Endothelial cell (in vitro differentiated cells): ENCODE data around the gene MAD1L1. TPM values are rescaled to one million over a fixed set of nuclear protein-coding genes. Genes with fewer than 3 reads are reported as not detected.

ENCODE experiments used
- DNase-seq: peaks from one replicate; pipeline ENCODE4 v3.0.0; 2021; ENCODE audit warnings: low spot score
- H3K27ac Mint-ChIP-seq: one replicate; pipeline ENCODE4 v1.8.0; 2021; ENCODE audit warnings: mixed read lengths, inconsistent platforms; ENCODE audit not compliant: unreplicated experiment
- H3K27me3 Mint-ChIP-seq: one replicate; pipeline ENCODE4 v1.8.0; 2021; ENCODE audit warnings: mild to moderate bottlenecking, moderate library complexity, mixed read lengths, inconsistent platforms; ENCODE audit not compliant: unreplicated experiment
- H3K36me3 Mint-ChIP-seq: one replicate; pipeline ENCODE4 v1.8.0; 2021; ENCODE audit warnings: mild to moderate bottlenecking, low read depth, mixed read lengths, inconsistent platforms; ENCODE audit not compliant: unreplicated experiment
- H3K4me1 Mint-ChIP-seq: one replicate; pipeline ENCODE4 v1.8.0; 2021; ENCODE audit warnings: mild to moderate bottlenecking, mixed read lengths, inconsistent platforms; ENCODE audit not compliant: unreplicated experiment
- H3K4me3 Mint-ChIP-seq: one replicate; pipeline ENCODE4 v1.8.0; 2021; ENCODE audit warnings: mild to moderate bottlenecking, mixed read lengths, inconsistent platforms; ENCODE audit not compliant: unreplicated experiment
- H3K9me3 Mint-ChIP-seq: one replicate; pipeline ENCODE4 v1.8.0; 2021; ENCODE audit warnings: mixed read lengths, inconsistent platforms; ENCODE audit not compliant: unreplicated experiment
- total RNA-seq: library from RNA; stranded (reverse); fragmentation: NEBNext Ultra II Directional; extraction: Animal tissue kit (Norgen Biotek cat#: 25700); gene quantifications from one replicate; pipeline ENCODE4 v1.2.1, GENCODE V29; 2021; ENCODE audit not compliant: unreplicated experiment
- TF ChIP-seq, protein P1 (sequence below): fragments of 200-600 bp; sonication (generic); IDR thresholded peaks from one replicate; pipeline ENCODE4 v1.5.0; 2021; ENCODE audit warnings: antibody characterized with exemption; ENCODE audit not compliant: unreplicated experiment

Gene MAD1L1
- total RNA-seq, 1 donor from 2014 or later: 43.3 TPM

DNA sequence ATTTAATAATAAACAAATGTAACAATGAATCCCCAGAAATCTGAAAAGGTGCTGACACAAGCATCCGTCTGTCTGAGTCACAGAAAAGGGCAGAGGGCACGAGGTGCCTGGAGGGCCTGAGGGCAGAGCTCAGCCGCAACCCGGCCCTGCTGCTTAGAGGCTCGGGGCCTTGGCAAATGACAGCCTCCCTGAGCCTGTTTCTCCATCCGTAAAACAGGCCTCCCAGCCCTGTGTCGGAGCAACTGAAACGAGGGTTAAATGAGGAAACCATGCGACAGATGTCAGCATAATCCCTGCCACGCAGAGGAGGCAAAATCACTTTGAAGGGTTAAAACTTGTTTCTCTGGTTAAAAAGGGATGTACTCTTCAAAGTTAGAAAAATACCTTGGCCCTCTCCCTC is 34.2 kb upstream of the MAD1L1 start:
- Mint-ChIP-seq H3K4me1 (peaks cover 2% of the 10 kb centered on the region), H3K27me3 (peaks cover 6% of the 10 kb centered on the region), H3K27ac (no peak overlapping the region), H3K9me3 (peaks cover 3% of the 10 kb centered on the region), H3K36me3 (peaks cover 28% of the 10 kb centered on the region), H3K4me3 (peak overlapping the region; percentile 42)
- TF ChIP-seq, protein P1, sequence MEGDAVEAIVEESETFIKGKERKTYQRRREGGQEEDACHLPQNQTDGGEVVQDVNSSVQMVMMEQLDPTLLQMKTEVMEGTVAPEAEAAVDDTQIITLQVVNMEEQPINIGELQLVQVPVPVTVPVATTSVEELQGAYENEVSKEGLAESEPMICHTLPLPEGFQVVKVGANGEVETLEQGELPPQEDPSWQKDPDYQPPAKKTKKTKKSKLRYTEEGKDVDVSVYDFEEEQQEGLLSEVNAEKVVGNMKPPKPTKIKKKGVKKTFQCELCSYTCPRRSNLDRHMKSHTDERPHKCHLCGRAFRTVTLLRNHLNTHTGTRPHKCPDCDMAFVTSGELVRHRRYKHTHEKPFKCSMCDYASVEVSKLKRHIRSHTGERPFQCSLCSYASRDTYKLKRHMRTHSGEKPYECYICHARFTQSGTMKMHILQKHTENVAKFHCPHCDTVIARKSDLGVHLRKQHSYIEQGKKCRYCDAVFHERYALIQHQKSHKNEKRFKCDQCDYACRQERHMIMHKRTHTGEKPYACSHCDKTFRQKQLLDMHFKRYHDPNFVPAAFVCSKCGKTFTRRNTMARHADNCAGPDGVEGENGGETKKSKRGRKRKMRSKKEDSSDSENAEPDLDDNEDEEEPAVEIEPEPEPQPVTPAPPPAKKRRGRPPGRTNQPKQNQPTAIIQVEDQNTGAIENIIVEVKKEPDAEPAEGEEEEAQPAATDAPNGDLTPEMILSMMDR: no peak
- no peak for DNase-seq

DNA sequence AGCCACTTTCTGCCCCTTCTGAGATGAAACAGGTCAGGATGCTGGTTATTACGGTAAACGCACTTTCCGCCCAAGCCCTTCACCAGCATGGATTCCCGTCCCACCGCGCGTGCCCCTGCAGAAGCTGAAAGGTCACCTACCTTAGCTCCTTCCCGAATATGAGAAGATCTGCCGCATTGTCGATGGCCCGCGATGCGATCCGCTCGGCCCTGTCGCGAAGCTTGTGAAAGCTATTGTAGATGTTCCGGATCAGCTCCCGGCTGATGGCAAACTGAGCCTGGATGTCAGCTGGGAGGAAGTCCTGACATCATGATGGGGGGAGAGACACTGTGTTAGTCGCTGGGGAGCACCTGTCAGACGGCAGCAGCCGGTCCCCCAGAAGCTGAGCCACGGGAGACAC is 31.4 kb upstream of the MAD1L1 start:
- Mint-ChIP-seq H3K27ac (peak overlapping the region; percentile 3), H3K9me3 (no peaks in the 10 kb centered on the region)

DNA sequence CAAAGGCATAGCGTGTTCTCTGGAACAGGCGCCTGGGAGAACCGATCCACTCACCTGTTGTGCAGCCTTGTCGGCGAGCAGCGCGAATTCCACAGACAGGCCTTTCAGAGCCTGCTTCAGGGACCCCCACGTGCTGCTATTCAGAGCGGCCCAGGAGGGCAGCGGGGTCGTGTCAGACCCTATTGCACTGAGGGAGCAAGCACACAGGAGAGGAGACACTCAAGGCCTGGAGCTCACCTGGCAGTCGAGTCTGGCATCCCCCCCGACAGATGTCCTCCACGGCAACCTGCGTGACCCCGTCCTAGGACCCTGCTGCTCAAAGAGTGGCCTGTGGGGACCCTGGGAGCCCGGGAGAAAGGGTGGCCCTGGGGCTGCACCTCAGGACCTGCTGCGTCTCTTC is 30.4 kb upstream of the MAD1L1 start:
- Mint-ChIP-seq H3K9me3 (no peaks in the 10 kb centered on the region), H3K27ac (no peak overlapping the region), H3K4me1 (no peaks in the 10 kb centered on the region), H3K4me3 (no peak overlapping the region), H3K27me3 (peaks cover 4% of the 10 kb centered on the region), H3K36me3 (peaks cover 25% of the 10 kb centered on the region)
- DNase-seq: no peak
- TF ChIP-seq, protein P1: no peak

More for the DNA sequence above, 31.4 kb upstream of the MAD1L1 start:
- Mint-ChIP-seq H3K36me3 (peaks cover 25% of the 10 kb centered on the region), H3K4me1 (no peaks in the 10 kb centered on the region), H3K27me3 (peaks cover 4% of the 10 kb centered on the region), H3K4me3 (peak overlapping the region; percentile 43)
- DNase-seq: no peak
- TF ChIP-seq, protein P1: no peak

DNA sequence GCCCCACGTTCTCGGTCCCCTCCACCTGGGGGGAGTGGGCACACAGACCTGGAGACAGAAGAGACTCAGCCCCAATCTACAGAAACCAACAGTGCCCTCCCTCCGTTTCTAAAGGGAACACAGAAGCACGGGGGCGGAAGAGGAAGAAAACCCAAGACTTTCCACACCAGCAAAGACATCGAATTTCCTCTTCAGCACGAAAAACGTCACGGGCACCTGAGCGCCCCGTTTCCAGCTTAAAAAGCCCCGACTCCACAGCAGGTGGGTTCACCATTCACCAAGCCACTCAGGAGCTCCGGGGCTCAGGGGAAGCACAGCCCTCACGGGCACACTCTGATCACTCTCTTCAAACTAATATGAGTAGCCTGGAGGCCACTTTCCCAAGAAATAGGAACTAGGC is 28.9 kb upstream of the MAD1L1 start:
- H3K27me3 Mint-ChIP-seq: peaks cover 4% of the 10 kb centered on the region
- TF ChIP-seq, protein P1: no peak
- H3K4me1 Mint-ChIP-seq: no peaks in the 10 kb centered on the region
- DNase-seq: no peak
- peaks cover 20% of the 10 kb centered on the region for H3K36me3 Mint-ChIP-seq
- no peak overlapping the region for H3K4me3 Mint-ChIP-seq
- H3K27ac Mint-ChIP-seq: no peak overlapping the region
- H3K9me3 Mint-ChIP-seq: no peaks in the 10 kb centered on the region

DNA sequence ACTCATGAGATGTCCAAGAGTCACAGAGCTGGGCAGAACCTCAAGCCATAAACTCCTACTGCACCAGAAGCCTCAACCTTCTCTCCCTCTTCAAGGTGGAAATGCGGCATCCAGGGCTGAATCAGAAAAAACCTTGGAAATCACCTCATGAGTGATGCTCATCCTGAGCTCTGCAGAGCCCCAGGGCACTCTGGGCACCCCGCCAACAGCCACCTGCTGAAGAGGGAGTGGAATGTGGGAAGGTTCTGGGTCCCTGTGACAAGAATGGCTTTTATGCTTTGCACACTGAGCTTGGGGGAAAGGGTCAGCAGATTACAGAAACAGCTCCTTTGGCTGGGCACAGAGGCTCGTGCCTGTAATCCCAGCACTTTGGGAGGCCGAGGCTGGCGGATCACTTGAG is 28.1 kb upstream of the MAD1L1 start:
- Mint-ChIP-seq H3K4me3 (no peak overlapping the region), H3K27ac (no peak overlapping the region), H3K9me3 (no peaks in the 10 kb centered on the region), H3K36me3 (peaks cover 20% of the 10 kb centered on the region), H3K27me3 (peaks cover 4% of the 10 kb centered on the region), H3K4me1 (no peaks in the 10 kb centered on the region)
- TF ChIP-seq, protein P1: no peak
- DNase-seq: no peak
